COLO668 (cell line): ENCODE results near the gene CAPN10.

ENCODE experiments used
- DNase-seq: peaks from one replicate; lab custom pipeline; 2025; ENCODE audit not compliant: unreplicated experiment; lab: John Stamatoyannopoulos, UW

CAPN10 gene

DNA sequence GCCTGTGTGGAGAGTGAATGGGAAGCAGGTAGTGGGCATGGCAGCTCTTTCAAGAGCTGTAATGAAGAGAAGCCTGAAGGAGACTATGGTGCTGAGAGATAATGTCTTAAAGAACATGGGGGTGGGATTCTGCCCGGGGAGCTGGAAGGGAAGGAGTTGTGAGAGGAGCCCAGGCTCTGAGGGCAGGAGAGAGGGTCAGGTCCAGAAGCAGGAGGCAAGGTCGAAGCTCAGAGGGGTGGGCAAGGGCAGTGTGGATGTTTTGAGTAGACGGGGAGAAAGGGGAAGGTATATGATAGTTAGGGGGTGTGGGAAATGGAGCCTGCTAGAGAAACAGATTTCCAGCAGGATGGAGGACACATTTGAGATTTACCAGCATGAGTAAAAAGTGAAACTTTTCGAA, 2.1 kb downstream of the CAPN10 start:
- DNase-seq = no peak

DNA sequence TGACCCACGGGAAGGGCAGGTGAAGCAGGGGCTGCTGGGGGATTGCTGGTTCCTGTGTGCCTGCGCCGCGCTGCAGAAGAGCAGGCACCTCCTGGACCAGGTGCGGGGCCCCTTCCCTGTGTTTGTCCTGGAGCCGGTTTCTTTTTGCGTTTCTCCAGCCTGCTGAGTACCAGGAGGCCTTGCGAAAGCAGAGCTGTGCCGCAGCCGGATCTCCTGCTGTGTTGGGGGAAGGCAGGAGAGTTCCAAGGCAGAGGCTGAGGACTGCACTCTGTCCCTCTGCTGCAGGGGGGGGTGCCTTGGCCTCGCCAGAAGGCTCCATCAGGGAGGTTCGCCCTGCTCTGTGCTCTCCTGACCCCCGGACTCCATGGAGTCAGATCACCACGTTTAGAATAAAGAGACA, 2.8 kb downstream of the CAPN10 start:
- no peak for DNase-seq

DNA sequence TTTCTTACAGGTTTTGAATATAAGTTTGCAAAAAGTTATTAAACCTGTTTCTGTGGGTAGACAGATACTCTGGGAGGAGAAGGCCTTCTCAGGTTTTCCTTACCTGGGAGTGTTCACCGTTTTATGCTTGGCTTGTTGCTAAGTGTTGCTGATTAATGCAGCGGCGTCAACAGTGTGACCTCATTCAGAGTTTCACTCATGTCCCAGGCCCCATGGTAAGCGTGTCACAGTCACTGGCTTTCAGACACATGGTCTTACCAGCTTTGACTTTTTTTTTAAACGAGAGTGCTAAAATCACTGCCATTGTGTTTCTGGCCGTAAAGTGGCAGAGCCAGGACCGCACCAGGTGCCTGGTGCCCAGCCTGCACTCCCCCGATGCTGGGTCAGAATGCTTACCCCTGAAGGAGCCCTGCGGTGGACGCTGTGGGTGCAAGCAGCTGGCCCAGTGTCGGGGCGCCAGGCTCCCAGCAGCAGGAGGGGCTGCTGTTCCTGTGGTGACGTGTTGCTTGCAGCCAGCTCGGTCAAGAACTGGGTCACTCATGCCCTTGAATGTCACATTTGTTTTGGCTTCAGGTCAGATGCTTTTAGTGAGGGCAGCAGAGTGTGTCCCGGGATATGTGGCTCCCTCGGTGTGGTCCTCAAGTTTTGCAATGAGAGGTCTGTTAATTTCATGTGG, 3.5 kb downstream of the CAPN10 start:
- no peak for DNase-seq

DNA sequence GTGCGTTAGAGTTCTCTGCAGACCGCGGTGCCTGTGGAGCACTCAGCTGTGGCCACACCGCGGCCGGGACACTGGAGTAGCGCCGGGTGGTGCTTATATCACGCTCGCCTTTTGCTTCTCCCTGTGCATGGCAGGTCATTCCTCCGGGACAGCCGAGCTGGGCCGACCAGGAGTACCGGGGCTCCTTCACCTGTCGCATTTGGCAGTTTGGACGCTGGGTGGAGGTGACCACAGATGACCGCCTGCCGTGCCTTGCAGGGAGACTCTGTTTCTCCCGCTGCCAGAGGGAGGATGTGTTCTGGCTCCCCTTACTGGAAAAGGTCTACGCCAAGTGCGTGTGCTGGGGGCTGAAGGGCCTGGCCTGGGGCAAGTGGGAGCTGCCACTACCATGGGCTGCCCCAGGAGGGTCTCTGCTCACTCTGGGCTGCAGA, 4.2 kb downstream of the CAPN10 start:
- DNase-seq = no peak

DNA sequence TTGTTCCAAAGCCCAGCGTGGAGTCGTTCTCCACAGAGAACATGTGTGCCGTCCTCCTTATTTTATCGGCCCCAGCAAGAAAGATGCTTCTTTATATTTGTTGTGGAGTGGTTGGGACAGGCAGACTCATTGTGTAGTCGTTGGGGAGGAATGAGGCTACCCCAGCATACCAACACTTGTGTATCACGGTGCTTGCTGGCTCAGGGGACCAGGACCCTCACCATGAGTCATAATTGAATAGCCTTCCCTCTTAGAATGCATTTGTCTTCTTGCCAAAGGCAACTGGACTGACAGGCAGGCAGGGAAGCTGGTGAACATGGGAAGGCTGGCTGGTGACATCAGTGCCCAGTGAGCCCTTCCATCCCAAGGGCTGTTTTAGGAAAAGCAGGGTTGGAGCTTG, 4.7 kb downstream of the CAPN10 start:
- DNase-seq = no peak

DNA sequence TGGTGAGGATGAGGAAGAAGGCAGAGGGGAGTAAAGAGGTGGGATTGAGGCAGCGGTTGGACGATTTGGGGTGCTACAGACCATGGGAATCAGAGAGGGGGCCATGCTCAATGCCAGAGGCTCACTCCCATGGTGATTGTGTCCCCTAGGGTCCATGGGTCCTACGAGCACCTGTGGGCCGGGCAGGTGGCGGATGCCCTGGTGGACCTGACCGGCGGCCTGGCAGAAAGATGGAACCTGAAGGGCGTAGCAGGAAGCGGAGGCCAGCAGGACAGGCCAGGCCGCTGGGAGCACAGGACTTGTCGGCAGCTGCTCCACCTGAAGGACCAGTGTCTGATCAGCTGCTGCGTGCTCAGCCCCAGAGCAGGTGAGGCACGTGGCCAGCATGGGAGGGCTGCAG, 5.2 kb downstream of the CAPN10 start:
- no peak for DNase-seq

DNA sequence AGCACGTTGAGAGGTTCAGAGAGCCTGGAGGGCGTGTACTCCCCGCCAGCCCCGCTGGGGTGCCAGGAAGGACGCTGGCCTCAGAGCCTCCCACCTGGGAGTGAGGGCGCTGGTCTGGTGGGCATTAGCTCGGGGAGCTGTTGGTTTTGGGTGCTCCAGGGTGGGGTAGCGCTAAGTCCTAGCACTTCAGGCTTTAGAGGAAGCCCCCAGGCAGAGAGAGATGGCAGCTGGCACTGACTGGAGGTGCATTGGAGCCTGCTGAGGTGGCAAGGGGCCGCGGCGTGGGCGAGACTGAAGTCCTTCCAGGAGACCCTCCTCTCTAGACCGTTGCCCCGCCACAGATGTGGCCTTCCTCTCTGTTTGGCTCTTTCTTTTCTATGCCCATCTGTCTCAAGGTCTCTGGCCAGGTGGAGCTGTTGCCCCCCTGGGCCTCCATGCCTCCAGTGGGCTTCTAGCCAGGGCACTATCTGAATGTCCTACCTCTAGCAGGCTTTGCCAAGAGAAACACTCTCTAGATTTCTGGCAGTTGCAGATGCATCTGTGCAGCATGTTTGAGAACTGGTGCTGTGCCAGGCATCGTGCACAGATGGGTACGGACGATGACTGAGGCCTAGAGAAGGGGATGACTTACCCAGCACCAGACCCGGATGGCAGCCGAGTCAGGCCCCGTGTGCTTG, 6.6 kb downstream of the CAPN10 start:
- no peak for DNase-seq

DNA sequence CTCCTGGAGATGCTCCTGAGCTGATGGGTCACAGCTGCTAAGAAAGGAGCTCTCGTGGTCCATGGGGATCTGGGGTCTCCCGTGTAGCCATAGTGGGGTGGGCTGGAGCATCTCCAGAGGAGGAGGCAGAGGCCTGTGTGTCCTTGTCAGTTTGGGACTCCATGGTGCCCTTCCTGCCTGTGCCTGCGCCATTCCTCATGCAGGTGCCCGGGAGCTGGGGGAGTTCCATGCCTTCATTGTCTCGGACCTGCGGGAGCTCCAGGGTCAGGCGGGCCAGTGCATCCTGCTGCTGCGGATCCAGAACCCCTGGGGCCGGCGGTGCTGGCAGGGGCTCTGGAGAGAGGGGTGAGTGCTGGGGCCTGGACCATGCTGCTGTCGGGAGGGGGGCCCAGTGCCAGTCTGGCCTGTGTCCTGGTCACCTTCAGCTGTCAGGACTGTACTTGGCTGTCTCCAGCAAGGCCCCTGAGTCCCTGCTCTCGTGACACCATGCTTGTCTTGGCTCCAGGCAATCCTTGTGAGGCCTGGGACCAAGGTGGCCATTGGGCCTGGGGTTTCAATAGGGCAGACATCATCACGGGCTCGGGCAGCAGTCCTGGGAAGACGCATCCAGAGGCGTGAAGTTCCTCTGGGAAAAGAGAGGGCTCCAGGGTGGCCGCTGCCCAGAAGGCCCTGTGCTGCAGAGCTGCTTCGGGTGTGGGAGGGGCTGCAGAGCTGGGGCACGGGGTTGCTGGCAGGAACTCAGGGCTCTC, 7.3 kb downstream of the CAPN10 start:
- no peak for DNase-seq

DNA sequence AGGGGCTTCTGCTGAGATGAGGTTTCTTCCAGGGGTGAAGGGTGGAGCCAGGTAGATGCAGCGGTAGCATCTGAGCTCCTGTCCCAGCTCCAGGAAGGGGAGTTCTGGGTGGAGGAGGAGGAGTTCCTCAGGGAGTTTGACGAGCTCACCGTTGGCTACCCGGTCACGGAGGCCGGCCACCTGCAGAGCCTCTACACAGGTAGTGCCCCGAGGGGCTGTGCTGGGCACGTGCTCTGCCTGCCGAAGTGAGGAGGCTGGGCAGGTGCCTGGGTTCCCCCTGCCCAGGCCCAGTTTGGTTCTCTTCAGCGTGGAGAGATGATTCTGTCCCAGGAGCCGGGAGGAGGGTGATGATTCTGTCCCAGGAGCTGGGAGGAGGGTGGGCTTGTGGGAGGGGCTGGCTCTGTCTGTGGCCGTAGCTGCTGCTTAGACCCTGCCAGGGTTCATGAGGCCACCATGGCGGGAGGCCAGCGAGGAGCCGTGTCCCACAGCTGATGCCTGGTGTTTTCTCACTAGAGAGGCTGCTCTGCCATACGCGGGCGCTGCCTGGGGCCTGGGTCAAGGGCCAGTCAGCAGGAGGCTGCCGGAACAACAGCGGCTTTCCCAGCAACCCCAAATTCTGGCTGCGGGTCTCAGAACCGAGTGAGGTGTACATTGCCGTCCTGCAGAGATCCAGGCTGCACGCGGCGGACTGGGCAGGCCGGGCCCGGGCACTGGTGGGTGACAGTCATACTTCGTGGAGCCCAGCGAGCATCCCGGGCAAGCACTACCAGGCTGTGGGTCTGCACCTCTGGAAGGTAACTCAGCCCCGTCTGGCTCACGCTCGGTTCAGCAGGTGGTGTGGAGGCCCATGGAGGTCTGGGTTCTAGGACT, 8.2 kb downstream of the CAPN10 start:
- no peak for DNase-seq

DNA sequence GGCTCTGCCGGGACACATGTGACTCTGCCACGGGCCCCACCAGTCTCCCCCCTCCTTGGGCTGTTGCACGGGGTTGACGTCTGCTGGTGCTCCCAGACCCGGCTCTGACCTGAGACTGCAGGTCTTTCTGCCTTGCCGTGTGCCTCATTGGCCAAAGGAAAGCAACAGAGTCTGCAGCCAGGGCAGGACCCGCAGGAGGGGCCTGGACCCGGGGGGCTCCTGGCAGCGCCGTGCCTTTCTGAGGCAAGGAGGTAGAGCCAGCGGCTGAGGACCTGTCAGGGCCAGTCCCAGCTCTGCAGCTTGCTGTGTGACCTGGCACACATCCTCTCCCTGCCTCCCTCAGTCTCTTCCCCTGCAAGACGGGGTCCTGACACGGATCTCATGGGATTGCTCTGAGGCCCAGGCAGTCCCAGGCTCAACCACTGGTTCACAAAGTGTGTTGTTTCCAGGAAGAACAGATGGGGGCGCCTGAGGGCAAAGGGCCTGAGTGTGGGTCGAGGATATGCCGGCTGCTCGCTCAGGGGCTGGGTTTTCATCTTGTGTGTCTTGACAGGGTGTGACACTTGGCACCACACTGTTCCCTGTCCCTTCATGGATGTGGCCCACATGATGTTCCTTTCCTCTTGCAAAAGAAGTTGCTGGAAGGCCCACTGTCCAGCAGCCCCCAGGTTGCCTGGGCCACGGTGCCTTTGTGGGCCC, 9.0 kb downstream of the CAPN10 start:
- no peak for DNase-seq

DNA sequence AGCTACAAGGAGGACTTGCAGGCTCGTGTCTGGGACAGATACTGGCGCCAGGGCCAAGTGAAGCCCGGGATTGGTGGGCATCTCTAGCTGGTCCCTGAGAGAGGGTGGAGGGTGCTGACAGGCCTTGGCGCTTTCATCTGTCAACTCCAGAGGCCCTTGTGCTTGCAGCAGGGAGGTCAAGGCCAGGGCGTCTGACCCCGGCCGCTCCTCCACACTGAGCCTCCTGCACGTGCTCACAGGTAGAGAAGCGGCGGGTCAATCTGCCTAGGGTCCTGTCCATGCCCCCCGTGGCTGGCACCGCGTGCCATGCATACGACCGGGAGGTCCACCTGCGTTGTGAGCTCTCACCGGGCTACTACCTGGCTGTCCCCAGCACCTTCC, 9.5 kb downstream of the CAPN10 start:
- no peak for DNase-seq

DNA sequence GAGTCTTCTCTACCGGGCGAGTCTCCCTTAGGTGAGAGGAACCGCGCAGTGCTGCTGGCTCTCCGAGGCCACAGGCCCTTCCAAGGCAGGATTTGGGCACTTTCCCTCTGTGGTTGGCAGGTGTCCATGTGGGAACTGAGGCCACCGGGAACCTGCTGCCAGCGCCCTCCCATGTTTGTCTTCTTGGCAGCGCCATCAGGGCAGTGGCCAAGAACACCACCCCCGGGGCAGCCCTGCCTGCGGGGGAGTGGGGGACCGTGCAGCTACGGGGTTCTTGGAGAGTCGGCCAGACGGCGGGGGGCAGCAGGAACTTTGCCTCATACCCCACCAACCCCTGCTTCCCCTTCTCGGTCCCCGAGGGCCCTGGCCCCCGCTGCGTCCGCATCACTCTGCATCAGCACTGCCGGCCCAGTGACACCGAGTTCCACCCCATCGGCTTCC, 10.0 kb downstream of the CAPN10 start:
- no peak for DNase-seq

DNA sequence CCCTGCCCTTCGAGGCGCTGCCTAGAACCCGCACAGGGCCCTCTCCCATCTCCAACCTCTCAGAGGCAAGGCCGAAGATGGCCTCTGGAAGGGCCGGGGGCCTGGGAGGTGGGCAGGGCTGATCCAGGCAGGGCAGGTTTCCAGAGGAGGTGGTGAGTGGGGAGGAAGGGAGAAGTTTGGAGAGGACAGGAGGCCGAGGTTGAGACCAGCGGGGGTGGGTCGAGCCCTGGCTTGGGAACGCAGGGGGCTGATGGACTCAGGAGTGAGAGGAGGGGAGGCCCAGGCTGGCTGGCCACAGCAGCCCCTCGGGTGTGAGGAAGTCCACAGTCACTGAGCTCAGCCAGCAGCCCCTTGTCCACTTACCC, 10.5 kb downstream of the CAPN10 start:
- DNase-seq = no peak

DNA sequence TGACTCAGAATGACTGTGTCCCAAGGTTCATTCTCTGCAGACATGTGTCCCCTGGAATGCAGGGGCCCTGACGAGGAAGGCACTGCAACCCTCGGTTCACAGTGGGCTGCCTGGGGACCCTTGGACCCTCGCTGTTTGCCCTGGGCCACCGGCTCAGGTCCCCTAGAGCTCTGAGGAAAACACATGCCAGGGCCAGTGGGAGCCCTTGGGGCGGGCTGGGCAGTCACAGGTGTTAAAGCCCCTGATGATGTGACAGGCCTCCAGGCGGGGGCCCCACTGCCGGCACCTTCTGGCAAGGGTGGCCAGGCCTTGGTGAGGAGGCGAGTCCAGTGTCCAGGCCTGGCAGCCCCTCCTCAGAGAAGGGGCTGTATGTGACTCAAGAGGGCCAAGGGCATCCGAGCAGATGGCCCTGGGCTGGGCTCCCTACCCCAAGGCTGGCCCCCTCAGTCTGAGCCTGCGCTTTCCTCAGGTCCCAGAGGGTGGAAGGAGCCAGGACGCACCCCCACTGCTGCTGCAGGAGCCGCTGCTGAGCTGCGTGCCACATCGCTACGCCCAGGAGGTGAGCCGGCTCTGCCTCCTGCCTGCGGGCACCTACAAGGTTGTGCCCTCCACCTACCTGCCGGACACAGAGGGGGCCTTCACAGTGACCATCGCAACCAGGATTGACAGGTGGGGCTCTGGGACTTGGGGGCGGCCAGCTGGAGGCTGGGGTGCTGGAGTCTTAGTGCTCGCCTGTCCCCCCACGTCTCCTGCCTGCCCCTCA, 11.1 kb downstream of the CAPN10 start:
- DNase-seq = no peak

DNA sequence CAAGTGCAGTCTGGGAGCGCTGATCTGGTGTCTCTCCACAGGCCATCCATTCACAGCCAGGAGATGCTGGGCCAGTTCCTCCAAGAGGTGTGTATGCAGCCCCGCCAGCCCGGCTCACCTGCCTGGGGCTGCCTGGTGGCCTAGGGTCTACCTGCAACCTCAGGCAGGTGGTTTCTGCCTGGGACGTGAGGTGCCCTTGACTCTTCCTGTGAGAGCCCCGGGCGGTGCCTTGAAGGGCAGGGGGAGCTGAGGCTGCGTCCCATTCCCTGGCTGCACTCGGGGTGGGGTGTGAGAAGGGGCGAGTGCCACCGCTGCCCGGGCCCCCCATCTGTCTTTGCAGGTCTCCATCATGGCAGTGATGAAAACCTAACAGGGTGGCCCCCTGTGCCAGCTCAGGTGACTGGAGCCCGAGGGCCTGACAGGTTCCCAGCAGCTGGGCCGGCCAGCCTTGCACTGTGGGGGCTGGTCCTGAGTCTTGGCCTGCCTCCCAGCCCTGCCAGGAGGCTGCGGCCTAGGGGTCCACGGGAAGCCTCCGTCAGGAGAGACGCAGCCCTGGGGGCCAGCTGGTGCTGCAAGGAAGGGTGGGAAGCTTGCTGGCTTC, 11.9 kb downstream of the CAPN10 start:
- no peak for DNase-seq

DNA sequence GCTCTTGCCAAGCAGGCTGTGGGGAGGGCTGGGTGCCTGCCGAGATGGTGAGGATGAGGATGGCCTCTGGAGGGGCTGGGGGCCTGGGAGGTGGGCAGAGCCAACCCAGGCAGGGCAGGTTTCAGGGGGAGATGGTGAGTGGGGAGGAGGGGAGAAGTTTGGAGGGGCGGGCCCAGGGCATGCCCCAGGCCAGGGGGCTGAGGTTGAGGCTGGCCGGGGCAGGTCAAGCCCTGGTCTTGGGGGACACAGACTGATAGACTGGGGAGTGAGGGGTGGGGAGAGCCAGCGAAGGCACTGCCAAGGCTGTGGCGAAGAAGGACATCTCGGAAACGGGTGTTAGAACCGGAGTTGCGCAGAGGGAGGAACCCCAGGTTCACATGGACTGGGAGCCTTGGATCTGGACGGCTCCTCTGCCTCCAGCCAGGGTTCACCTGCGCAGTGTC, 12.6 kb downstream of the CAPN10 start:
- no peak for DNase-seq

DNA sequence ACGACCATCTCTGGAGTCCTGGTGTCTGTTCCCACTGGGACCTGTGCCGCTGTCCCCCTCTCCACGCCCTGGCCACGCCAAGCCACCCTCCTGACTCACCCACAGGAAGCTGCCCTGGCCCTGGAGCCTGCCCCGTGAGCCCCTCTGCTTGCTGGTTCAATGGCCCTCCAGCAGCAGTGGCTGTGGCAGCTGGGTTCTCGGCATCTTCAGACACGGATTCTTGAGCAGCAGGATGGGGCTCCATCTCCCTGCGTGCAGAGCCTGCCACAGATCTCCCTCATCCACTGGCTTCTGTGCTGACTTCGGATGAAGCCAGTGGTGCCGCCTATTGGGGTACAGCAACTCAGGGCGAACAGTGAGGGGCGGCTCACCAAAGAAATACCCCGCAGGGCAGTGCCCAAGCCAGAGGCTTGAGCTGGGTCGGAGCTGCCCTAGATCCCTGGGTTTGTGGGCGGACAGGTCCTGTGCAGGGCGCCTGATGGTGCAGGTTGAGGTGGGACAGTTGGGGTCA, 14.0 kb downstream of the CAPN10 start:
- DNase-seq = no peak

DNA sequence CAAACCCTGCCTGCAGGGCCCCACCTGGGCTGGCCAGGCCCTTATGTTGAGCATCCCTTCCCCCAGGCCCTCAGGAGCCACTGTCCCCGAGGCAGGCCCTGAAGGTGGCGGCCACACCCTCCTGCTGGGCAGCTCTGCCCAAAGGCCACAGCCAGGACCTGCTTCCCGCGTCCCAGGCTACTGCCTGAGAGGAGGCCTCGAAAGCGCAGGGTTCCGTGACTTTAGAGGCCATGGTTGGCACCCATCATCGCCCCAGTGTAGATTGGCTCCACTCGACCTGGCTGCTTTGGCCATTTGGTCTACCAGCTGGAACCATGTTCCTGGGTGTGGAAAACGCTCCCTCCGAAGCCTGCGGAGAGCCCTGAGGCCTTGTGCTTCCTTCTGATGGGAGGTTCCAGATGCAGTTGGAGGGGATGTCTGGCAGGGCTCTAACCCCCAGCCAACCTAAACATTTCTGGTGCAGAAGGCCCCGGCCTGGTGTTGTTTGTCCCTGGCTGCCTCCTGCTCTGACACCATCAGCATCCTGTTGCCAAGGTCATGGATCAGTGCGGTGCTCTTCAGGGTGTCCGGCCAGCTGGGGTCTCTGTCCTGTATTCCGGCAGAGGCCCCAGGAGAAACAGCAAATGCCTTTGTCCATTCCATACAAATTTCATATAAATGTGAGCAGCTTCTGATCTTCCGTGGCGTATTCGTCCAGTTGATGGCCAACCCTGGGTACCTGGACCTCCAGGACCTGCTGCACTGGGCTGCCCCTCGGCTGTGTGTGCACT, 14.7 kb downstream of the CAPN10 start:
- DNase-seq = no peak

DNA sequence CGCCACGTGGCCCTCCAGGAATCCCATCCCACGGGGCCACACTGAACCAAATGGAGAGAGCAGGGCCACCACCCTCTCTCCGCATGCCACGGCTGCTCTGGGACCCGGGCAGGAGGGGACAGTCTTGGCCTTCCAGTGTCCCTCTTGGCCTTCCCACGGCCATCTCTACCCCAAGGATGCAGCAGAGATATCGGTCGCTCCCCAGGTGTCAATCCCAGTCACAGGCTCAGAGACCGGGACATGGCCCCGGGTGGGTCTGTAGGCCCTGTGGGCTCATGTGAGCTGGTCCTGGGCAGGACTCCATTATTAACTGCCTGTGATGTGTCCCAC, 15.3 kb downstream of the CAPN10 start:
- DNase-seq = no peak
